HEK293 (cell line): ENCODE data around the gene ACSS1.
A peak's percentile ranks its signal among the peaks of the same experiment; 100 is the strongest.

Experiments
- EGR2 ChIP-seq: fragments of 450-650 bp; formaldehyde crosslinking; IDR thresholded peaks from 2 replicates; pipeline ENCODE4 v1.5.1; 2016; ENCODE audit warnings: low read depth, missing biosample characterization, missing genetic modification characterization
- HOXC10 ChIP-seq: sonication (generic); formaldehyde crosslinking; IDR thresholded peaks from 2 replicates; pipeline ENCODE4 v1.8.1; 2023; ENCODE audit warnings: mild to moderate bottlenecking, missing genetic modification reagents
- KLF8 ChIP-seq: fragments of 450-650 bp; formaldehyde crosslinking; IDR thresholded peaks from 2 replicates; pipeline ENCODE4 v1.5.1; 2016; ENCODE audit warnings: missing biosample characterization, missing genetic modification characterization
- KLF9 ChIP-seq: fragments of 450-650 bp; formaldehyde crosslinking; IDR thresholded peaks from 2 replicates; pipeline ENCODE4 v1.5.1; 2016; ENCODE audit warnings: missing biosample characterization, missing genetic modification characterization, low read depth
- MZF1 ChIP-seq: fragments of 450-650 bp; formaldehyde crosslinking; IDR thresholded peaks from 2 replicates; pipeline ENCODE4 v1.5.1; 2017; ENCODE audit warnings: missing biosample characterization, missing genetic modification characterization, borderline replicate concordance
- OSR2 ChIP-seq: fragments of 450-650 bp; formaldehyde crosslinking; IDR thresholded peaks from 2 replicates; pipeline ENCODE4 v1.5.1; 2016; ENCODE audit warnings: missing biosample characterization, missing genetic modification characterization
- PRDM10 ChIP-seq: fragments of 450-650 bp; formaldehyde crosslinking; IDR thresholded peaks from 2 replicates; pipeline ENCODE4 v1.5.1; 2016; ENCODE audit warnings: missing biosample characterization, missing genetic modification characterization
- SP2 ChIP-seq: fragments of 450-650 bp; formaldehyde crosslinking; IDR thresholded peaks from 2 replicates; pipeline ENCODE4 v1.5.1; 2016; ENCODE audit warnings: missing biosample characterization, missing genetic modification characterization
- ZNF140 ChIP-seq: fragments of 450-650 bp; formaldehyde crosslinking; IDR thresholded peaks from 2 replicates; pipeline ENCODE4 v1.5.1; 2016; ENCODE audit warnings: missing biosample characterization, missing genetic modification characterization
- ZNF214 ChIP-seq: fragments of 450-650 bp; formaldehyde crosslinking; IDR thresholded peaks from 2 replicates; pipeline ENCODE4 v1.5.1; 2017; ENCODE audit warnings: missing biosample characterization, mild to moderate bottlenecking, missing genetic modification characterization, borderline replicate concordance
- ZNF23 ChIP-seq: fragments of 450-650 bp; formaldehyde crosslinking; IDR thresholded peaks from 2 replicates; pipeline ENCODE4 v1.5.1; 2016; ENCODE audit warnings: missing biosample characterization, missing genetic modification characterization, borderline replicate concordance
- ZNF433 ChIP-seq: fragments of 450-650 bp; formaldehyde crosslinking; IDR thresholded peaks from 2 replicates; pipeline ENCODE4 v1.5.1; 2016; ENCODE audit warnings: missing biosample characterization, missing genetic modification characterization, low read depth
- ZNF585B ChIP-seq: fragments of 450-650 bp; formaldehyde crosslinking; IDR thresholded peaks from 2 replicates; pipeline ENCODE4 v1.5.1; 2016; ENCODE audit warnings: missing biosample characterization, missing genetic modification characterization
- ZNF629 ChIP-seq: fragments of 450-650 bp; formaldehyde crosslinking; IDR thresholded peaks from 2 replicates; pipeline ENCODE4 v1.5.1; 2017; ENCODE audit warnings: missing biosample characterization, missing genetic modification characterization
- ZNF664 ChIP-seq: fragments of 450-650 bp; formaldehyde crosslinking; IDR thresholded peaks from 2 replicates; pipeline ENCODE4 v1.5.1; 2016; ENCODE audit warnings: missing biosample characterization, missing genetic modification characterization
- ZNF670 ChIP-seq: fragments of 450-650 bp; formaldehyde crosslinking; IDR thresholded peaks from 2 replicates; pipeline ENCODE4 v1.5.1; 2016; ENCODE audit warnings: missing biosample characterization, missing genetic modification characterization, low read depth
- ZNF677 ChIP-seq: fragments of 450-650 bp; IDR thresholded peaks from 2 replicates; pipeline ENCODE4 v1.5.0; 2018; ENCODE audit warnings: missing biosample characterization, mild to moderate bottlenecking, missing genetic modification characterization, moderate library complexity
- ZSCAN30 ChIP-seq: fragments of 450-650 bp; IDR thresholded peaks from 2 replicates; pipeline ENCODE4 v1.5.1; 2018; ENCODE audit warnings: missing biosample characterization, mild to moderate bottlenecking, missing genetic modification characterization, moderate library complexity
- ZXDB ChIP-seq: fragments of 450-650 bp; formaldehyde crosslinking; IDR thresholded peaks from 2 replicates; pipeline ENCODE4 v1.5.1; 2016; ENCODE audit warnings: missing biosample characterization, missing genetic modification characterization
- TF ChIP-seq, protein P1 (sequence below): fragments of 450-650 bp; formaldehyde crosslinking; IDR thresholded peaks from 2 replicates; pipeline ENCODE4 v1.5.0; 2017; ENCODE audit warnings: missing biosample characterization, missing genetic modification characterization, borderline replicate concordance
- TF ChIP-seq, protein P2 (sequence below): fragments of 450-650 bp; formaldehyde crosslinking; conservative IDR thresholded peaks from 2 replicates; pipeline ENCODE4 v1.5.1; 2016; ENCODE audit warnings: low read depth, missing biosample characterization, missing genetic modification characterization
- TF ChIP-seq, protein P3 (sequence below): fragments of 450-650 bp; formaldehyde crosslinking; IDR thresholded peaks from 2 replicates; pipeline ENCODE4 v1.5.1; 2016; ENCODE audit warnings: missing biosample characterization, missing genetic modification characterization
- TF ChIP-seq, protein P4 (sequence below): fragments of 450-650 bp; formaldehyde crosslinking; IDR thresholded peaks from 2 replicates; pipeline ENCODE4 v1.5.1; 2016; ENCODE audit warnings: missing biosample characterization, missing genetic modification characterization
- TF ChIP-seq, protein P5 (sequence below): fragments of 450-650 bp; formaldehyde crosslinking; IDR thresholded peaks from 2 replicates; pipeline ENCODE4 v1.5.1; 2016; ENCODE audit warnings: missing biosample characterization, missing genetic modification characterization

The ACSS1 gene

DNA sequence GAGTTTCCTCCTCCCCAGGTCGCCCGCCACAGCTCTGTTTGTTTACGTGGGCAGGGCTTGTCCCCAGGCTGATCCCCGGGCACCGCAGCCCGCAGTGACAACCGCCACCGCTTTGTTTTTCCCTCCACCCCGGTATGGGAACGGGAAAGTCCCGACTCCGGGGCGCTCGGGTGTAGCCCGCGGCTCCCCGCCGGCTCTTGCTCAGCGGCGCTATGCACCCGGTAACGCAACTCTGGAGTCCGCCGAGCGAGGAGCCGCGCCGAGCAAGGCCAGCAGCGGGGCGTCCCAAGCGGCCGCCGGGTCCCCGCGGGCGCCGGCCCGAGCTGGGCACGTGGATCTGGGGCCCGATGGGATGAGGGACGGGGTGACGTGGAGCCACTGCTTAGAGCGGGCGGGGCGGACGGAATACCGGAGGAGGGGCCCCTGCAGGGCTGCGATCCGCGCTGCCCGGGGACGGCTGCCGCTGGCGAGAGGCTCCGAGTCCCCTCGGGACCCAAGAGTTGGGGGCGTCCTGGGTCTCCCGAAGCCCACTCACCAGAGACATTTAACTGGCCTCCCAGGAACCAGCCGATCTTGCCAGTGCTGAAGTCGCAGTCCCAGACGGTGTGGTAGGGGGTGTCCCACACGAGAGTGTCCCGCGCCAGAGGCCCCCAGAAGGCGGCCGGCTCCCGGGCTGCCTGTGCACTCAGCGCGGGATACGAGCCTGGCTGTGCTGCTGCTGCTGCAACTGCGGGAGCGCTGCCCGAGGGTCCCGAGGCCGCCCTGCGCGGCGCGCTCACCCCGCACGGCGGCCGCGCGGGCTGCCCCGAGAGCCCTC lies 497 bp downstream of the ACSS1 start (continued):
- TF ChIP-seq ZNF214 (no peak), PRDM10 (tag by site-specific recombination) (peak; percentile 51), ZNF433 (tag by site-specific recombination) (no peak), ZXDB (tag by site-specific recombination) (peak; percentile 41), ZNF629 (peak; percentile 17), SP2 (tag by site-specific recombination) (peak; percentile 6; the same call in 1 of the 2 replicates), ZNF664 (tag by site-specific recombination) (no peak), EGR2 (tag by site-specific recombination) (peak; percentile 69), ZNF140 (no peak), ZNF23 (no peak), ZSCAN30 (tag by site-specific recombination) (0 out of 2 replicates have a peak, but pooled peaks have one; percentile 14), HOXC10 (CRISPR knock-in tag) (no peak), KLF8 (tag by site-specific recombination) (peak; percentile 30; the same call in 1 of the 2 replicates), MZF1 (tag by site-specific recombination) (no peak), KLF9 (tag by site-specific recombination) (peak; percentile 25; the same call in 1 of the 2 replicates), ZNF585B (tag by site-specific recombination) (no peak), OSR2 (tag by site-specific recombination) (no peak), ZNF677 (tag by site-specific recombination) (0 out of 2 replicates have a peak, but pooled peaks have one; percentile 19), ZNF670 (no peak)
- TF ChIP-seq, protein P1, sequence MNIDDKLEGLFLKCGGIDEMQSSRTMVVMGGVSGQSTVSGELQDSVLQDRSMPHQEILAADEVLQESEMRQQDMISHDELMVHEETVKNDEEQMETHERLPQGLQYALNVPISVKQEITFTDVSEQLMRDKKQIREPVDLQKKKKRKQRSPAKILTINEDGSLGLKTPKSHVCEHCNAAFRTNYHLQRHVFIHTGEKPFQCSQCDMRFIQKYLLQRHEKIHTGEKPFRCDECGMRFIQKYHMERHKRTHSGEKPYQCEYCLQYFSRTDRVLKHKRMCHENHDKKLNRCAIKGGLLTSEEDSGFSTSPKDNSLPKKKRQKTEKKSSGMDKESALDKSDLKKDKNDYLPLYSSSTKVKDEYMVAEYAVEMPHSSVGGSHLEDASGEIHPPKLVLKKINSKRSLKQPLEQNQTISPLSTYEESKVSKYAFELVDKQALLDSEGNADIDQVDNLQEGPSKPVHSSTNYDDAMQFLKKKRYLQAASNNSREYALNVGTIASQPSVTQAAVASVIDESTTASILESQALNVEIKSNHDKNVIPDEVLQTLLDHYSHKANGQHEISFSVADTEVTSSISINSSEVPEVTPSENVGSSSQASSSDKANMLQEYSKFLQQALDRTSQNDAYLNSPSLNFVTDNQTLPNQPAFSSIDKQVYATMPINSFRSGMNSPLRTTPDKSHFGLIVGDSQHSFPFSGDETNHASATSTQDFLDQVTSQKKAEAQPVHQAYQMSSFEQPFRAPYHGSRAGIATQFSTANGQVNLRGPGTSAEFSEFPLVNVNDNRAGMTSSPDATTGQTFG (tag by site-specific recombination): no peak
- TF ChIP-seq, protein P2, sequence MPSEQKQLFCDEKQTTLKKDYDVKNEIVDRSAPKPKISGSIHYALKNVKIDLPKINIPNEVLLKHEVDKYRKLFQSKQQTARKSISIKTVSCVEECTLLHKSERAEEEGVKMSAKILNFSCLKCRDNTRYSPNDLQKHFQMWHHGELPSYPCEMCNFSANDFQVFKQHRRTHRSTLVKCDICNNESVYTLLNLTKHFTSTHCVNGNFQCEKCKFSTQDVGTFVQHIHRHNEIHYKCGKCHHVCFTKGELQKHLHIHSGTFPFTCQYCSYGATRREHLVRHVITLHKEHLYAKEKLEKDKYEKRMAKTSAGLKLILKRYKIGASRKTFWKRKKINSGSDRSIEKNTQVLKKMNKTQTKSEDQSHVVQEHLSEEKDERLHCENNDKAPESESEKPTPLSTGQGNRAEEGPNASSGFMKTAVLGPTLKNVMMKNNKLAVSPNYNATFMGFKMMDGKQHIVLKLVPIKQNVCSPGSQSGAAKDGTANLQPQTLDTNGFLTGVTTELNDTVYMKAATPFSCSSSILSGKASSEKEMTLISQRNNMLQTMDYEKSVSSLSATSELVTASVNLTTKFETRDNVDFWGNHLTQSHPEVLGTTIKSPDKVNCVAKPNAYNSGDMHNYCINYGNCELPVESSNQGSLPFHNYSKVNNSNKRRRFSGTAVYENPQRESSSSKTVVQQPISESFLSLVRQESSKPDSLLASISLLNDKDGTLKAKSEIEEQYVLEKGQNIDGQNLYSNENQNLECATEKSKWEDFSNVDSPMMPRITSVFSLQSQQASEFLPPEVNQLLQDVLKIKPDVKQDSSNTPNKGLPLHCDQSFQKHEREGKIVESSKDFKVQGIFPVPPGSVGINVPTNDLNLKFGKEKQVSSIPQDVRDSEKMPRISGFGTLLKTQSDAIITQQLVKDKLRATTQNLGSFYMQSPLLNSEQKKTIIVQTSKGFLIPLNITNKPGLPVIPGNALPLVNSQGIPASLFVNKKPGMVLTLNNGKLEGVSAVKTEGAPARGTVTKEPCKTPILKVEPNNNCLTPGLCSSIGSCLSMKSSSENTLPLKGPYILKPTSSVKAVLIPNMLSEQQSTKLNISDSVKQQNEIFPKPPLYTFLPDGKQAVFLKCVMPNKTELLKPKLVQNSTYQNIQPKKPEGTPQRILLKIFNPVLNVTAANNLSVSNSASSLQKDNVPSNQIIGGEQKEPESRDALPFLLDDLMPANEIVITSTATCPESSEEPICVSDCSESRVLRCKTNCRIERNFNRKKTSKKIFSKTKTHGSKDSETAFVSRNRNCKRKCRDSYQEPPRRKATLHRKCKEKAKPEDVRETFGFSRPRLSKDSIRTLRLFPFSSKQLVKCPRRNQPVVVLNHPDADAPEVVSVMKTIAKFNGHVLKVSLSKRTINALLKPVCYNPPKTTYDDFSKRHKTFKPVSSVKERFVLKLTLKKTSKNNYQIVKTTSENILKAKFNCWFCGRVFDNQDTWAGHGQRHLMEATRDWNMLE: no peak
- TF ChIP-seq, protein P3, sequence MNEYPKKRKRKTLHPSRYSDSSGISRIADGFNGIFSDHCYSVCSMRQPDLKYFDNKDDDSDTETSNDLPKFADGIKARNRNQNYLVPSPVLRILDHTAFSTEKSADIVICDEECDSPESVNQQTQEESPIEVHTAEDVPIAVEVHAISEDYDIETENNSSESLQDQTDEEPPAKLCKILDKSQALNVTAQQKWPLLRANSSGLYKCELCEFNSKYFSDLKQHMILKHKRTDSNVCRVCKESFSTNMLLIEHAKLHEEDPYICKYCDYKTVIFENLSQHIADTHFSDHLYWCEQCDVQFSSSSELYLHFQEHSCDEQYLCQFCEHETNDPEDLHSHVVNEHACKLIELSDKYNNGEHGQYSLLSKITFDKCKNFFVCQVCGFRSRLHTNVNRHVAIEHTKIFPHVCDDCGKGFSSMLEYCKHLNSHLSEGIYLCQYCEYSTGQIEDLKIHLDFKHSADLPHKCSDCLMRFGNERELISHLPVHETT (tag by site-specific recombination): no peak
- TF ChIP-seq, protein P4, sequence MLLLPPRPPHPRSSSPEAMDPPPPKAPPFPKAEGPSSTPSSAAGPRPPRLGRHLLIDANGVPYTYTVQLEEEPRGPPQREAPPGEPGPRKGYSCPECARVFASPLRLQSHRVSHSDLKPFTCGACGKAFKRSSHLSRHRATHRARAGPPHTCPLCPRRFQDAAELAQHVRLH (tag by site-specific recombination): no peak
- TF ChIP-seq, protein P5, sequence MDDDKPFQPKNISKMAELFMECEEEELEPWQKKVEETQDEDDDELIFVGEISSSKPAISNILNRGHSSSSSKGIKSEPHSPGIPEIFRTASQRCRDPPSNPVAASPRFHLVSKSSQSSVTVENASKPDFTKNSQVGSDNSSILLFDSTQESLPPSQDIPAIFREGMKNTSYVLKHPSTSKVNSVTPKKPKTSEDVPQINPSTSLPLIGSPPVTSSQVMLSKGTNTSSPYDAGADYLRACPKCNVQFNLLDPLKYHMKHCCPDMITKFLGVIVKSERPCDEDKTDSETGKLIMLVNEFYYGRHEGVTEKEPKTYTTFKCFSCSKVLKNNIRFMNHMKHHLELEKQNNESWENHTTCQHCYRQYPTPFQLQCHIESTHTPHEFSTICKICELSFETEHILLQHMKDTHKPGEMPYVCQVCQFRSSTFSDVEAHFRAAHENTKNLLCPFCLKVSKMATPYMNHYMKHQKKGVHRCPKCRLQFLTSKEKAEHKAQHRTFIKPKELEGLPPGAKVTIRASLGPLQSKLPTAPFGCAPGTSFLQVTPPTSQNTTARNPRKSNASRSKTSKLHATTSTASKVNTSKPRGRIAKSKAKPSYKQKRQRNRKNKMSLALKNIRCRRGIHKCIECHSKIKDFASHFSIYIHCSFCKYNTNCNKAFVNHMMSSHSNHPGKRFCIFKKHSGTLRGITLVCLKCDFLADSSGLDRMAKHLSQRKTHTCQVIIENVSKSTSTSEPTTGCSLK (tag by site-specific recombination): no peak
